Endothelial cell of umbilical vein (primary cell): ENCODE measurements around the gene MMP19. TPM values are rescaled to one million over a fixed set of nuclear protein-coding genes. Genes with fewer than 3 reads are reported as not detected.

Source experiments
- BruUV-seq: library from RNA; stranded (reverse); fragments of 400-500 nt; replicated peaks from 2 replicates; lab custom pipeline; 2021; lab: Mats Ljungman, UMichigan
- CTCF ChIA-PET: fragments of 300-600, 350-600 bp; sonication (Branson Sonifier 250); formaldehyde crosslinking; loops from one replicate; lab custom pipeline; 2021; ENCODE audit warnings: antibody characterized with exemption, inconsistent platforms; lab: Charles Lee
- POLR2A ChIA-PET: fragments of 300-600, 350-600 bp; sonication (Branson Sonifier 250); formaldehyde crosslinking; loops from one replicate; lab custom pipeline; 2021; ENCODE audit warnings: antibody characterized with exemption, inconsistent platforms; lab: Charles Lee
- DNase-seq: peaks from one replicate; pipeline ENCODE4 v3.0.0-alpha.2; 2011; ENCODE audit warnings: low read depth, low spot score
- FAIRE-seq: peaks from 2 replicates; lab custom pipeline; 2011; peaks lifted over from hg19 to GRCh38; lab: Jason Lieb, UNC
- H2AFZ ChIP-seq: 2 replicates; pipeline ENCODE4 v1.6.0; 2012; ENCODE audit warnings: low read depth, low read length, control low read depth, inconsistent platforms
- H3K27ac ChIP-seq: 2 replicates; pipeline ENCODE4 v1.5.1; 2011; ENCODE audit warnings: low read depth, mild to moderate bottlenecking, control low read depth, low read length, moderate library complexity; ENCODE audit not compliant: insufficient read depth
- H3K27me3 ChIP-seq, 2 experiments: 2 replicates each; pipeline versions ENCODE4 v1.6.0 to v1.6.1; 2011; ENCODE audit warnings: low read length in 2 of 2, mixed read lengths in 1 of 2; ENCODE audit not compliant: control insufficient read depth in 2 of 2, insufficient read depth in 2 of 2
- H3K36me3 ChIP-seq, 2 experiments: 2 replicates in 1 of 2; 3 replicates in 1 of 2; pipeline ENCODE4 v1.5.1; 2011; ENCODE audit warnings: low read length in 2 of 2, mild to moderate bottlenecking in 1 of 2, moderate library complexity in 1 of 2; ENCODE audit not compliant: control insufficient read depth in 2 of 2, insufficient read depth in 2 of 2; ENCODE audit errors: extremely low read depth in 1 of 2
- H3K4me1 ChIP-seq: 3 replicates; pipeline ENCODE4 v1.5.1; 2011; ENCODE audit warnings: mild to moderate bottlenecking, low read length; ENCODE audit not compliant: control insufficient read depth, insufficient read depth; ENCODE audit errors: extremely low read depth
- H3K4me2 ChIP-seq: 2 replicates; pipeline ENCODE4 v1.6.1; 2011; ENCODE audit warnings: low read length, control low read depth, mixed read lengths; ENCODE audit not compliant: insufficient read depth
- H3K4me3 ChIP-seq, 3 experiments: fragments of 200-600 bp in 1 of 3; sonication (generic), shearing (Covaris generic) in 1 of 3; replicated peaks in 1 of 3; 2 replicates each; pipeline ENCODE4 v1.5.1; 2011 to 2016; ENCODE audit warnings: control low read depth in 3 of 3, low read length in 3 of 3, mild to moderate bottlenecking in 2 of 3, inconsistent platforms in 1 of 3, low read depth in 1 of 3, moderate library complexity in 1 of 3; ENCODE audit not compliant: insufficient read depth in 1 of 3
- H3K79me2 ChIP-seq: 2 replicates; pipeline ENCODE4 v1.6.0; 2012; ENCODE audit warnings: low read length, inconsistent platforms; ENCODE audit not compliant: control insufficient read depth, insufficient read depth
- H3K9ac ChIP-seq: replicated peaks from 2 replicates; pipeline ENCODE3; 2011; ENCODE audit warnings: low read length, control low read depth; ENCODE audit not compliant: insufficient read depth; ENCODE audit errors: extremely low read depth
- H3K9me1 ChIP-seq: replicated peaks from 3 replicates; pipeline ENCODE4 v1.6.0; 2011; ENCODE audit warnings: mild to moderate bottlenecking, low read length; ENCODE audit not compliant: control insufficient read depth, insufficient read depth; ENCODE audit errors: extremely low read depth
- H3K9me3 ChIP-seq: replicated peaks from 2 replicates; pipeline ENCODE4 v1.5.1; 2012; ENCODE audit warnings: low read length, inconsistent platforms; ENCODE audit not compliant: control insufficient read depth, insufficient read depth
- H4K20me1 ChIP-seq: replicated peaks from 2 replicates; pipeline ENCODE3; 2011; ENCODE audit warnings: mild to moderate bottlenecking, low read length; ENCODE audit not compliant: control insufficient read depth, insufficient read depth; ENCODE audit errors: extremely low read depth
- CTCF ChIP-seq, 2 donors: IDR thresholded peaks; 1 replicate in 1 of 2; 2 replicates in 1 of 2; pipeline ENCODE4 v1.5.1; 2011; ENCODE audit warnings: low read length in 2 of 2, mild to moderate bottlenecking in 2 of 2, moderate library complexity in 2 of 2, control low read depth in 1 of 2, inconsistent platforms in 1 of 2, low read depth in 1 of 2; ENCODE audit not compliant: insufficient read depth in 1 of 2; ENCODE audit errors: extremely low read depth in 1 of 2
- EZH2 ChIP-seq: IDR thresholded peaks from 2 replicates; pipeline ENCODE4 v1.6.1; 2012; ENCODE audit warnings: borderline replicate concordance, low read depth, mild to moderate bottlenecking, moderate library complexity, low read length, inconsistent platforms; ENCODE audit not compliant: severe bottlenecking
- FOS ChIP-seq: IDR thresholded peaks from 2 replicates; pipeline ENCODE4 v1.6.1; 2011; ENCODE audit warnings: mild to moderate bottlenecking, low read length, moderate library complexity, borderline replicate concordance; ENCODE audit not compliant: insufficient read depth
- GATA2 ChIP-seq: IDR thresholded peaks from 2 replicates; pipeline ENCODE4 v1.7.0; 2011; ENCODE audit warnings: low read depth, mild to moderate bottlenecking, moderate library complexity, mixed read lengths, low read length; ENCODE audit not compliant: insufficient read length, insufficient read depth
- JUN ChIP-seq: IDR thresholded peaks from 2 replicates; pipeline ENCODE4 v1.6.1; 2011; ENCODE audit warnings: borderline replicate concordance, low read depth; ENCODE audit not compliant: insufficient read length, insufficient read depth
- MAX ChIP-seq: IDR thresholded peaks from 2 replicates; pipeline ENCODE4 v1.6.1; 2011; ENCODE audit not compliant: insufficient read depth, insufficient read length
- MYC ChIP-seq: IDR thresholded peaks from one replicate; pipeline ENCODE4 v1.6.1; 2011; ENCODE audit warnings: mild to moderate bottlenecking, low read depth, low read length
- POLR2A ChIP-seq: IDR thresholded peaks from 2 replicates; pipeline ENCODE4 v1.6.1; 2012; ENCODE audit warnings: low read depth, mild to moderate bottlenecking, control low read depth, low read length
- POLR2AphosphoS5 ChIP-seq: IDR thresholded peaks from 2 replicates; pipeline ENCODE4 v1.6.1; 2012; ENCODE audit warnings: low read depth, mild to moderate bottlenecking, control low read depth, low read length, moderate library complexity; ENCODE audit not compliant: insufficient read depth
- dilution Hi-C: fragments of 300-500 bp; cut with MboI; formaldehyde crosslinking; loops from one replicate; pipeline ENCODE4 v1.15.0; 2019; ENCODE audit warnings: low sequenced_read_pairs; ENCODE audit not compliant: extremely low pct_ligation_motif_present
- intact Hi-C: fragments of 100-400 bp; cut with micrococcal nuclease; formaldehyde crosslinking; loops from one replicate; pipeline ENCODE4 v1.10.0; 2022
- polyA plus RNA-seq, 4 experiments: library from polyadenylated mRNA; depleted of rRNA in 3 of 4; stranded (reverse) in 3 of 4; unstranded in 1 of 4; fragments of >200 nt; gene quantifications; 2 replicates each; pipeline versions ENCODE4 v1.2.1 to v1.2.3, GENCODE V29; 2011 to 2012; ENCODE audit warnings: missing spikeins in 1 of 4
- total RNA-seq: library from RNA; stranded (reverse); gene quantifications from 2 replicates; pipeline ENCODE4 v1.2.3, GENCODE V29; 2021

The MMP19 gene
- total and polyA plus RNA-seq, 2 donors (not counting 3 experiments of a cell fraction or from before 2014, with no cell fraction given) = 0.31 to 1.6 TPM

GRCh38 chr12:55839345-55840140, 3.2 kb downstream of the MMP19 start:
- Histone ChIP-seq H4K20me1 (no peaks in the 10 kb centered on the region), H3K27me3 (no peaks in the 10 kb centered on the region), H3K36me3 (no peaks in the 10 kb centered on the region), H3K4me1 (peaks cover 8% of the 10 kb centered on the region), H2AFZ (no peak overlapping the region), H3K9me1 (no peaks in the 10 kb centered on the region), H3K9ac (no peak overlapping the region), H3K4me3 (no peak overlapping the region), H3K9me3 (no peaks in the 10 kb centered on the region), H3K27ac (no peak overlapping the region), H3K4me2 (no peak overlapping the region), H3K79me2 (no peaks in the 10 kb centered on the region)
- intact Hi-C loops = no loop called here
- ChIA-PET POLR2A (interaction anchor here (1.0 to 1.5 kb wide), 2 partner anchors 8 to 10 kb away, joined by 3 to 4 read pairs; partner anchors contain the start of gene DNAJC14), CTCF (interaction anchor here (1.1 kb wide), 1 partner anchor 9 kb away, joined by 3 read pairs; no protein-coding TSS in a partner anchor)
- FAIRE-seq = no peak
- DNase-seq = no peak
- dilution Hi-C loops = no loop called here
- TF ChIP-seq FOS (no peak), JUN (no peak), MYC (no peak), EZH2 (no peak), MAX (no peak), CTCF (IDR thresholded peaks at IDR 0.05; ENCODE audit: extremely low read depth in 1 of 2, insufficient read depth in 1 of 2, low read depth in 1 of 2, low read length in 2 of 2) (no peak), POLR2AphosphoS5 (no peak), POLR2A (no peak), GATA2 (no peak)
- BruUV-seq = no TSS peak
